DND-41 (cell line): ENCODE measurements around the gene ITPRIPL2.

Experiments used
- ATAC-seq: fragments of 200-7000 bp; cut with Tn5 transposase; 3 replicates; pipeline ENCODE4 v1.9.1; 2021; ENCODE audit warnings: low read depth; ENCODE audit not compliant: insufficient read depth
- DNase-seq: peaks from one replicate; pipeline ENCODE4 v3.0.0-alpha.2; 2020
- H2AFZ ChIP-seq: 2 replicates; pipeline ENCODE4 v1.6.0; 2012; ENCODE audit warnings: low read depth, low read length
- H3K27ac ChIP-seq: 2 replicates; pipeline ENCODE4 v1.5.1; 2012; ENCODE audit warnings: low read length, inconsistent platforms
- H3K27me3 ChIP-seq: fragments of 200-600 bp; sonication (generic); 2 replicates; pipeline ENCODE4 v1.6.0; 2012; ENCODE audit warnings: low read length, mild to moderate bottlenecking, inconsistent platforms; ENCODE audit not compliant: insufficient read depth, poor library complexity
- H3K36me3 ChIP-seq: 2 replicates; pipeline ENCODE4 v1.5.1; 2012; ENCODE audit warnings: low read length, inconsistent platforms; ENCODE audit not compliant: insufficient read depth
- H3K4me1 ChIP-seq: 2 replicates; pipeline ENCODE4 v1.5.1; 2012; ENCODE audit warnings: mild to moderate bottlenecking, low read length; ENCODE audit not compliant: insufficient read depth
- H3K4me2 ChIP-seq: 2 replicates; pipeline ENCODE4 v1.6.0; 2012; ENCODE audit warnings: mild to moderate bottlenecking, moderate library complexity, low read length, inconsistent platforms; ENCODE audit not compliant: insufficient read depth
- H3K4me3 ChIP-seq, 2 experiments: fragments of 200-600 bp in 1 of 2; shearing (Covaris generic) in 1 of 2; 2 replicates each; pipeline ENCODE4 v1.5.1; 2012 to 2016; ENCODE audit warnings: inconsistent platforms in 2 of 2, low read length in 2 of 2, mild to moderate bottlenecking in 2 of 2, low read depth in 1 of 2, moderate library complexity in 1 of 2
- H3K79me2 ChIP-seq: 2 replicates; pipeline ENCODE4 v1.6.0; 2012; ENCODE audit warnings: low read length, inconsistent platforms; ENCODE audit not compliant: insufficient read depth
- H3K9ac ChIP-seq: 2 replicates; pipeline ENCODE4 v1.6.0; 2012; ENCODE audit warnings: low read depth, mild to moderate bottlenecking, inconsistent platforms, low read length, moderate library complexity
- H3K9me3 ChIP-seq: 2 replicates; pipeline ENCODE4 v1.5.1; 2012; ENCODE audit warnings: low read length, moderate library complexity, mild to moderate bottlenecking, inconsistent platforms; ENCODE audit not compliant: insufficient read depth, severe bottlenecking
- H4K20me1 ChIP-seq: 2 replicates; pipeline ENCODE4 v1.6.0; 2012; ENCODE audit warnings: low read length; ENCODE audit not compliant: insufficient read depth
- CTCF ChIP-seq: IDR thresholded peaks from 2 replicates; pipeline ENCODE4 v1.5.1; 2012; ENCODE audit warnings: borderline replicate concordance, low read length, moderate library complexity, mild to moderate bottlenecking; ENCODE audit not compliant: poor library complexity, severe bottlenecking; ENCODE audit errors: extremely low read depth
- EZH2 ChIP-seq: IDR thresholded peaks from 3 replicates; pipeline ENCODE4 v1.6.1; 2012; ENCODE audit warnings: borderline replicate concordance, low read depth, mild to moderate bottlenecking, moderate library complexity, low read length, inconsistent platforms; ENCODE audit not compliant: severe bottlenecking

Gene ITPRIPL2

GRCh38 chr16:19115148-19116021 is 1.6 kb downstream of the ITPRIPL2 start:
- H3K9me3 ChIP-seq = no peaks in the 10 kb centered on the region
- H3K36me3 ChIP-seq = no peaks in the 10 kb centered on the region
- no peaks in the 10 kb centered on the region for H3K79me2 ChIP-seq
- H3K27ac ChIP-seq = no peak overlapping the region
- no peak overlapping the region for H3K4me2 ChIP-seq
- peaks cover 17% of the 10 kb centered on the region for H3K27me3 ChIP-seq
- DNase-seq (no peak), ATAC-seq (no peak)
- no peaks in the 10 kb centered on the region for H3K4me1 ChIP-seq
- no peak overlapping the region for H3K9ac ChIP-seq
- no peak overlapping the region for H2AFZ ChIP-seq
- TF ChIP-seq EZH2 = no peak
- TF ChIP-seq CTCF = no peak
- H3K4me3 ChIP-seq = no peak overlapping the region
- no peaks in the 10 kb centered on the region for H4K20me1 ChIP-seq

- Histone ChIP-seq H3K9ac (no peak overlapping the region), H3K4me1 (no peaks in the 10 kb centered on the region), H3K36me3 (no peaks in the 10 kb centered on the region), H3K79me2 (no peaks in the 10 kb centered on the region), H2AFZ (no peak overlapping the region), H3K27me3 (peaks cover 17% of the 10 kb centered on the region), H3K4me3 (no peak overlapping the region), H3K27ac (no peak overlapping the region), H4K20me1 (no peaks in the 10 kb centered on the region), H3K9me3 (no peaks in the 10 kb centered on the region), H3K4me2 (no peak overlapping the region)
- ATAC-seq (no peak), DNase-seq (no peak)
- TF ChIP-seq EZH2 = no peak
- no peak for TF ChIP-seq CTCF
Measured at GRCh38 chr16:19116711-19117449, 3.1 kb downstream of the ITPRIPL2 start.

GRCh38 chr16:19118938-19119431 is 5.2 kb downstream of the ITPRIPL2 start:
- H2AFZ ChIP-seq = no peak overlapping the region
- no peak overlapping the region for H3K9ac ChIP-seq
- no peaks in the 10 kb centered on the region for H3K4me1 ChIP-seq
- peaks cover 17% of the 10 kb centered on the region for H3K27me3 ChIP-seq
- H3K4me3 ChIP-seq = no peak overlapping the region
- no peak for ATAC-seq
- no peaks in the 10 kb centered on the region for H3K36me3 ChIP-seq
- H3K9me3 ChIP-seq = no peaks in the 10 kb centered on the region
- H3K79me2 ChIP-seq = no peaks in the 10 kb centered on the region
- TF ChIP-seq CTCF (no peak), EZH2 (no peak)
- H3K4me2 ChIP-seq = no peak overlapping the region
- H3K27ac ChIP-seq = no peak overlapping the region
- no peaks in the 10 kb centered on the region for H4K20me1 ChIP-seq
- no peak for DNase-seq
